K562 (cell line): Measurements from ENCODE around the gene PHC1. TPM values are rescaled to one million over a fixed set of nuclear protein-coding genes. Genes with fewer than 3 reads are reported as not detected.

Source experiments
- ATAC-seq: fragments of 200-7000 bp; cut with Tn5 transposase; 3 replicates; pipeline ENCODE4 v1.9.1; 2020; ENCODE audit warnings: moderate library complexity
- BruUV-seq: library from RNA; stranded (reverse); fragments of 400-500 nt; replicated peaks from 2 replicates; lab custom pipeline; 2021; lab: Mats Ljungman, UMichigan
- CTCF ChIA-PET: fragments of 300-600 bp; formaldehyde crosslinking; extraction: SDS; loops from one replicate; lab custom pipeline; 2021; ENCODE audit warnings: low intra/inter-chr PET ratio; lab: Yijun Ruan, JAX
- POLR2A ChIA-PET: fragments of 300-600, 350-650 bp; sonication (Branson Sonifier 250); formaldehyde crosslinking; extraction: SDS; loops from one replicate; lab custom pipeline; 2021; ENCODE audit warnings: antibody characterized with exemption, inconsistent platforms; lab: Yijun Ruan, JAX
- DNase-seq, 4 experiments: peaks; one replicate each; pipeline versions ENCODE4 v3.0.0 to v3.0.0-alpha.2; 2011 to 2018; ENCODE audit warnings: low spot score in 3 of 4, mixed read lengths in 3 of 4; ENCODE audit errors: extremely low read depth in 1 of 4
- FAIRE-seq: peaks from 2 replicates; lab custom pipeline; 2011; peaks lifted over from hg19 to GRCh38; lab: Jason Lieb, UNC
- H2AFZ ChIP-seq: 2 replicates; pipeline ENCODE4 v1.6.0; 2011; ENCODE audit warnings: low read depth, low read length, control low read depth, inconsistent platforms
- H3K27ac ChIP-seq: fragments of 200-600 bp; 3 replicates; pipeline ENCODE4 v1.8.0; 2011; ENCODE audit warnings: low read depth, mild to moderate bottlenecking, control low read depth, inconsistent platforms, low read length, moderate library complexity, mixed read lengths; ENCODE audit errors: extremely low read depth
- H3K27me3 ChIP-seq, 2 experiments: fragments of 300-600 bp in 1 of 2; 2 replicates in 1 of 2; 3 replicates in 1 of 2; pipeline versions ENCODE4 v1.6.0 to v1.8.0; 2011; ENCODE audit warnings: inconsistent platforms in 2 of 2, low read length in 2 of 2, mild to moderate bottlenecking in 1 of 2, mixed read lengths in 1 of 2, moderate library complexity in 1 of 2; ENCODE audit not compliant: control insufficient read depth in 2 of 2, insufficient read depth in 2 of 2
- H3K36me3 ChIP-seq: fragments of 300-600 bp; 3 replicates; pipeline ENCODE4 v1.8.0; 2011; ENCODE audit warnings: mild to moderate bottlenecking, low read length, inconsistent platforms; ENCODE audit not compliant: control insufficient read depth, insufficient read depth
- H3K4me1 ChIP-seq, 2 experiments: fragments of 200-600 bp in 1 of 2; replicated peaks in 1 of 2; 2 replicates in 1 of 2; 3 replicates in 1 of 2; pipeline versions ENCODE4 v1.5.1 to v1.8.0; 2011; ENCODE audit warnings: inconsistent platforms in 2 of 2, low read length in 2 of 2, mild to moderate bottlenecking in 1 of 2, mixed read lengths in 1 of 2, moderate library complexity in 1 of 2; ENCODE audit not compliant: control insufficient read depth in 2 of 2, insufficient read depth in 2 of 2
- H3K4me2 ChIP-seq: 2 replicates; pipeline ENCODE4 v1.6.1; 2011; ENCODE audit warnings: low read length, control low read depth, inconsistent platforms, mixed read lengths; ENCODE audit not compliant: insufficient read depth
- H3K4me3 ChIP-seq: fragments of 200-600 bp; sonication (generic), shearing (Covaris generic); 2 replicates; pipeline ENCODE4 v1.5.1; 2016; ENCODE audit warnings: control low read depth, inconsistent platforms
- H3K79me2 ChIP-seq: fragments of 200-600 bp; 3 replicates; pipeline ENCODE4 v1.8.0; 2011; ENCODE audit warnings: low read length, inconsistent platforms; ENCODE audit not compliant: control insufficient read depth, insufficient read depth
- H3K9ac ChIP-seq, 2 experiments: 2 replicates each; pipeline versions ENCODE4 v1.6.0 to v1.6.1; 2011; ENCODE audit warnings: low read depth in 2 of 2, low read length in 2 of 2, control low read depth in 1 of 2, inconsistent platforms in 1 of 2, mild to moderate bottlenecking in 1 of 2, mixed read lengths in 1 of 2; ENCODE audit not compliant: insufficient read depth in 1 of 2
- H3K9me1 ChIP-seq: one replicate; pipeline ENCODE4 v1.6.0; 2011; ENCODE audit warnings: inconsistent platforms, mild to moderate bottlenecking, low read length, moderate library complexity; ENCODE audit not compliant: control insufficient read depth, insufficient read depth
- H3K9me3 ChIP-seq: replicated peaks from 2 replicates; pipeline ENCODE4 v1.5.1; 2011; ENCODE audit warnings: low read depth, low read length, inconsistent platforms; ENCODE audit not compliant: control insufficient read depth, insufficient read depth
- H4K20me1 ChIP-seq: replicated peaks from 2 replicates; pipeline ENCODE4 v1.6.1; 2011; ENCODE audit warnings: low read length, inconsistent platforms, mixed read lengths; ENCODE audit not compliant: control insufficient read depth, insufficient read depth
- ATF1 ChIP-seq, 2 experiments: fragments of 450-650 bp in 1 of 2; IDR thresholded peaks; 2 replicates each; pipeline ENCODE4 v1.6.1; 2016; ENCODE audit warnings: missing compliant biosample characterization in 1 of 2, missing genetic modification characterization in 1 of 2
- EP300 ChIP-seq: IDR thresholded peaks from 2 replicates; pipeline ENCODE4 v1.6.1; 2012; ENCODE audit warnings: low read length, improper control_type of control experiment
- GATA2 ChIP-seq: sonication (generic); formaldehyde crosslinking; IDR thresholded peaks from 2 replicates; pipeline ENCODE4 v1.4.0; 2020; ENCODE audit warnings: mild to moderate bottlenecking, missing genetic modification reagents
- HDAC2 ChIP-seq: fragments of 450-650 bp; IDR thresholded peaks from 2 replicates; pipeline ENCODE4 v1.6.1; 2016; ENCODE audit warnings: mild to moderate bottlenecking
- MGA ChIP-seq: fragments of 450-650 bp; IDR thresholded peaks from 2 replicates; pipeline ENCODE4 v1.6.1; 2016; ENCODE audit warnings: mild to moderate bottlenecking, moderate library complexity
- NEUROD1 ChIP-seq: fragments of 150-350 bp; IDR thresholded peaks from 2 replicates; pipeline ENCODE4 v1.6.1; 2014; ENCODE audit warnings: borderline replicate concordance, low read length, low read depth; ENCODE audit not compliant: partially characterized antibody
- NKRF ChIP-seq: fragments of 450-650 bp; IDR thresholded peaks from 2 replicates; pipeline ENCODE4 v1.6.1; 2016; ENCODE audit warnings: borderline replicate concordance
- SMARCA4 ChIP-seq: fragments of 450-650 bp; IDR thresholded peaks from 2 replicates; pipeline ENCODE4 v1.6.1; 2016
- TAF9B ChIP-seq: fragments of 450-650 bp; IDR thresholded peaks from 2 replicates; pipeline ENCODE4 v1.6.1; 2018; ENCODE audit warnings: mild to moderate bottlenecking; ENCODE audit not compliant: partially characterized antibody
- WGBS: fragments of 100-300 bp; shearing (Covaris generic); methylation state at CpG from one replicate; pipeline ENCODE4 v1.1.6; 2016; ENCODE audit warnings: low coverage, mixed read lengths; ENCODE audit not compliant: insufficient coverage; ENCODE audit errors: missing lambda C conversion rate; 5-methylcytosine and 5-hydroxymethylcytosine counted together
- in situ Hi-C: fragments of 300-500 bp; cut with MboI; formaldehyde crosslinking; loops from 4 replicates; pipeline ENCODE4 v1.15.0; 2018; ENCODE audit warnings: inconsistent platforms, mixed read lengths
- intact Hi-C: fragments of 100-400 bp; cut with micrococcal nuclease; formaldehyde crosslinking; loops from 2 replicates; pipeline ENCODE4 v1.14.2; 2022
- polyA plus RNA-seq, 8 experiments: library from polyadenylated mRNA; depleted of rRNA in 4 of 8; stranded (reverse) in 5 of 8; unstranded in 3 of 8; fragments of >200 nt; fragmentation: Nextera tagmentation in 2 of 8; fragmentation: Illumina TruSeq in 1 of 8; extraction: Ambion mirVana in 2 of 8; extraction: Trizol in 1 of 8; gene quantifications; 2 replicates each; pipeline versions ENCODE4 v1.2.1 to v1.2.3, GENCODE V29; 2011 to 2014; ENCODE audit warnings: inconsistent platforms in 1 of 8, missing spikeins in 1 of 8
- total RNA-seq, 7 experiments: library from RNA; depleted of rRNA in 6 of 7; stranded (reverse); fragments of >200 nt in 6 of 7; fragmentation: Illumina TruSeq in 2 of 7; extraction: Trizol in 2 of 7; gene quantifications; 2 replicates each; pipeline versions ENCODE4 v1.2.1 to v1.2.3, GENCODE V29; 2011 to 2021; ENCODE audit warnings: low replicate concordance in 1 of 7

PHC1 gene
- total and polyA plus RNA-seq, 9 of the 15 experiments (the other 6 are each of a cell fraction or from before 2014, with no cell fraction given): 1.9 to 13.7 (median 6.9) TPM

GRCh38 chr12:8950221-8950527 is 35.9 kb downstream of the PHC1 start:
- Histone ChIP-seq H2AFZ (peak overlapping the region; percentile 97), H3K27ac (peak overlapping the region; percentile 96), H3K9ac (peak overlapping the region; percentile 95 to 96; a peak in 3 of 4 replicates), H3K4me3 (peak overlapping the region; percentile 96), H3K9me3 (no peaks in the 10 kb centered on the region), H3K36me3 (peaks cover 18% of the 10 kb centered on the region), H3K27me3 (no peaks in the 10 kb centered on the region), H3K79me2 (peaks cover 62% of the 10 kb centered on the region), H3K9me1 (no peaks in the 10 kb centered on the region), H4K20me1 (peaks cover 8% of the 10 kb centered on the region; the same call in 1 of the 2 replicates), H3K4me2 (peak overlapping the region; percentile 98), H3K4me1 (peaks cover 0 to 8% of the 10 kb centered on the region in 2 experiments; a peak in 2 of 5 replicates)
- ATAC-seq (peak; percentile 18), FAIRE-seq (no peak), DNase-seq (no peak)
- WGBS: 2% methylated on average over 7 of the region's 7 CpGs
- CTCF ChIA-PET: interaction anchor here (2.1 to 2.2 kb wide), 2 partner anchors 89 to 99 kb away, joined by 12 to 14 read pairs; no protein-coding TSS in a partner anchor
- POLR2A ChIA-PET: interaction anchor here (0.6 to 2.6 kb wide), 5 partner anchors 10 to 213 kb away, joined by 3 to 10 read pairs (median 4); no protein-coding TSS in a partner anchor
- in situ Hi-C loops (no loop called here), intact Hi-C loops (loop anchor here (1.0 kb wide), 1 partner anchor 89 kb away; no protein-coding TSS in a partner anchor)
- BruUV-seq: TSS peak; percentile 76
- TF ChIP-seq MGA (0 out of 2 replicates have a peak, but pooled peaks have one; percentile 64), NEUROD1 (no peak), EP300 (0 out of 2 replicates have a peak, but pooled peaks have one; percentile 28), HDAC2 (peak; percentile 21; the same call in 1 of the 2 replicates), GATA2 (CRISPR knock-in tag) (peak; percentile 43; the same call in 1 of the 2 replicates), TAF9B (peak; percentile 40), NKRF (0 out of 2 replicates have a peak, but pooled peaks have one; percentile 21), SMARCA4 (0 out of 2 replicates have a peak, but pooled peaks have one; percentile 64), ATF1 (CRISPR knock-in tag; IDR thresholded peaks at IDR 0.05) (no peak), ATF1 (tag; IDR thresholded peaks at IDR 0.05) (peak; percentile 63)
